PC-9 (cell line): Measurements from ENCODE around the gene MGAT3. TPM values are rescaled to one million over a fixed set of nuclear protein-coding genes. Genes with fewer than 3 reads are reported as not detected.
A peak's percentile ranks its signal among the peaks of the same experiment; 100 is the strongest.

Source experiments
- BruUV-seq: library from RNA; stranded (reverse); fragments of 400-500 nt; replicated peaks from 2 replicates; lab custom pipeline; 2021; lab: Mats Ljungman, UMichigan
- CTCF ChIA-PET: fragments of 300-600 bp; sonication (Branson Sonifier 250); formaldehyde crosslinking; loops from one replicate; lab custom pipeline; 2022; ENCODE audit warnings: antibody characterized with exemption; lab: Charles Lee
- POLR2A ChIA-PET: fragments of 300-600 bp; sonication (Branson Sonifier 250); formaldehyde crosslinking; loops from one replicate; lab custom pipeline; 2022; ENCODE audit warnings: antibody characterized with exemption; ENCODE audit not compliant: unreplicated experiment; lab: Charles Lee
- DNase-seq, 2 experiments: peaks; one replicate each; pipeline versions ENCODE4 v3.0.0 to v3.0.0-alpha.2; 2015 to 2022; ENCODE audit warnings: mixed read lengths in 1 of 2
- H2AFZ ChIP-seq: fragments of 200-600 bp; sonication (generic); 2 replicates; pipeline ENCODE4 v1.8.1; 2017; ENCODE audit warnings: antibody characterized with exemption
- H3F3A ChIP-seq: fragments of 200-600 bp; sonication (generic); 2 replicates; pipeline ENCODE4 v1.8.1; 2017; ENCODE audit warnings: antibody characterized with exemption, mild to moderate bottlenecking, low read depth; ENCODE audit not compliant: insufficient read depth
- H3K27ac ChIP-seq: fragments of 200-600 bp; sonication (generic); 2 replicates; pipeline ENCODE4 v1.6.1; 2016; ENCODE audit warnings: mixed run types
- H3K27me3 ChIP-seq: fragments of 200-600 bp; sonication (generic); 2 replicates; pipeline ENCODE4 v1.6.1; 2016; ENCODE audit warnings: low read depth, mixed run types; ENCODE audit not compliant: insufficient read depth
- H3K36me3 ChIP-seq: fragments of 200-600 bp; sonication (generic); 2 replicates; pipeline ENCODE4 v1.6.1; 2016; ENCODE audit warnings: low read depth, mixed run types
- H3K4me1 ChIP-seq: fragments of 200-600 bp; sonication (generic); replicated peaks from 2 replicates; pipeline ENCODE4 v1.6.1; 2016; ENCODE audit warnings: mixed run types; ENCODE audit not compliant: insufficient read depth
- H3K4me2 ChIP-seq: fragments of 200-600 bp; sonication (generic); 2 replicates; pipeline ENCODE4 v1.6.1; 2017; ENCODE audit warnings: mixed run types
- H3K4me3 ChIP-seq: fragments of 200-600 bp; sonication (generic); 2 replicates; pipeline ENCODE4 v1.6.1; 2016; ENCODE audit warnings: mixed run types
- H3K79me2 ChIP-seq: fragments of 200-600 bp; sonication (generic); 2 replicates; pipeline ENCODE4 v1.6.1; 2017; ENCODE audit warnings: low read depth, mixed run types
- H3K9me2 ChIP-seq: fragments of 200-600 bp; sonication (generic); 2 replicates; pipeline ENCODE4 v1.8.1; 2017; ENCODE audit warnings: mild to moderate bottlenecking; ENCODE audit not compliant: insufficient read depth
- H3K9me3 ChIP-seq: fragments of 200-600 bp; sonication (generic); 2 replicates; pipeline ENCODE4 v1.8.1; 2016; ENCODE audit warnings: low read depth; ENCODE audit not compliant: insufficient read depth
- H4K20me1 ChIP-seq: fragments of 200-600 bp; sonication (generic); 2 replicates; pipeline ENCODE4 v1.8.1; 2017; ENCODE audit not compliant: insufficient read depth
- EZH2 ChIP-seq: fragments of 200-600 bp; sonication (generic); IDR thresholded peaks from 2 replicates; pipeline ENCODE4 v1.8.0; 2017; ENCODE audit warnings: antibody characterized with exemption, low read depth
- intact Hi-C: fragments of 100-400 bp; cut with micrococcal nuclease; formaldehyde crosslinking; loops from one replicate; pipeline ENCODE4 v1.10.0; 2022; ENCODE audit not compliant: unreplicated experiment
- total RNA-seq: library from RNA; stranded (reverse); gene quantifications from 2 replicates; pipeline ENCODE4 v1.2.3, GENCODE V29; 2021
- TF ChIP-seq, protein P1 (sequence below): fragments of 200-600 bp; sonication (generic); conservative IDR thresholded peaks from 2 replicates; pipeline ENCODE4 v1.6.1; 2017; ENCODE audit warnings: mixed run types, antibody characterized with exemption, mild to moderate bottlenecking, moderate library complexity

Gene MGAT3
- total RNA-seq, 1 experiment from 2014 or later, result not detected

DNA sequence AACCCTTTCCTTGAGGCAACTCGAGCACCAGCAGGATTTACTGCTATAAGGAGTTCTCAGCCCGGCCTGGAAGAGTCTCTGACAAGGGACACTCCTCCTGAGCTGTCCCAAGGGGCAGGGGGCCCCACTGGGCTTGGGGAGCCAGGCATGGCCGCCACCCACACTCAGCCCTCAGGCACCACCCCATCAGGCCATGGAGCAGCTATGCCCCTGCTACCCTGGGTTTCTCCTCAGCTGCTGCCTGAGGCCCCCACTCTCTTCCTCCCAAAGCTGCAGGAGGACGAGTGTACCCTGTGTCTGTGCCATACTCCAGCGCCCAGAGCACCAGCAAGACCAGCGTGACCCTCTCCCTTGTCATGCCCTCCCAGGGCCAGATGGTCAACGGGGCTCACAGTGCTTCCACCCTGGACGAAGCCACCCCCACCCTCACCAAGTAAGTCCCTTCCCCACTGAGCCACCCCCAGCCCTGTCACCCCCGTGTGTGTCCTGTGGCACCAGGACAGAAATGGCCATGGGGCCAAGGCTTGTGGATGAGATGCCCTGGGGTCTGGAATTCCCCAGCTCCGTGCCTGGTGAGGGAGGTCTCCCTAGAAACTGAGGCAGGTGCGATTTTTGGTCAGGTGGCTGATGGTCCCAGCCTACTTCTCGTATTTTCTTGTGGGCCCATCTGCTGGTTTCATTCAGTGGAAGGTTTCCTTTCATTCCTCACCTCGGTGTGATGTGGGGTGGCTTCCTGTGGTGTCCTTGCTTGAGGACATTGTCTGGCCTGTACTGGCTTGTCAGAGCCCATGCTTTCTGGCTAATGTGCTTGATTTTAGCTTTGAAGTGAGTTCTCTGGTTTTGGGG, 28.8 kb upstream of the MGAT3 start:
- no peak overlapping the region for H3K4me3 ChIP-seq
- no peaks in the 10 kb centered on the region for H3K4me1 ChIP-seq
- H3K27ac ChIP-seq, result no peak overlapping the region
- H3K9me3 ChIP-seq, result no peaks in the 10 kb centered on the region
- TF ChIP-seq, protein P1, sequence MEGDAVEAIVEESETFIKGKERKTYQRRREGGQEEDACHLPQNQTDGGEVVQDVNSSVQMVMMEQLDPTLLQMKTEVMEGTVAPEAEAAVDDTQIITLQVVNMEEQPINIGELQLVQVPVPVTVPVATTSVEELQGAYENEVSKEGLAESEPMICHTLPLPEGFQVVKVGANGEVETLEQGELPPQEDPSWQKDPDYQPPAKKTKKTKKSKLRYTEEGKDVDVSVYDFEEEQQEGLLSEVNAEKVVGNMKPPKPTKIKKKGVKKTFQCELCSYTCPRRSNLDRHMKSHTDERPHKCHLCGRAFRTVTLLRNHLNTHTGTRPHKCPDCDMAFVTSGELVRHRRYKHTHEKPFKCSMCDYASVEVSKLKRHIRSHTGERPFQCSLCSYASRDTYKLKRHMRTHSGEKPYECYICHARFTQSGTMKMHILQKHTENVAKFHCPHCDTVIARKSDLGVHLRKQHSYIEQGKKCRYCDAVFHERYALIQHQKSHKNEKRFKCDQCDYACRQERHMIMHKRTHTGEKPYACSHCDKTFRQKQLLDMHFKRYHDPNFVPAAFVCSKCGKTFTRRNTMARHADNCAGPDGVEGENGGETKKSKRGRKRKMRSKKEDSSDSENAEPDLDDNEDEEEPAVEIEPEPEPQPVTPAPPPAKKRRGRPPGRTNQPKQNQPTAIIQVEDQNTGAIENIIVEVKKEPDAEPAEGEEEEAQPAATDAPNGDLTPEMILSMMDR, result no peak
- no peak for TF ChIP-seq EZH2
- no peak overlapping the region for H2AFZ ChIP-seq
- H3K4me2 ChIP-seq, result no peak overlapping the region
- ChIA-PET CTCF (interaction anchor here (0.9 kb wide), 1 partner anchor 28 kb away, joined by 4 read pairs; the partner anchor contains the start of gene TAB1), POLR2A (no interaction called here)
- no peaks in the 10 kb centered on the region for H3K27me3 ChIP-seq
- no peak for DNase-seq
- intact Hi-C loops, result no loop called here
- H3F3A ChIP-seq, result no peaks in the 10 kb centered on the region; the same call in 1 of the 2 replicates
- 0 out of 2 replicates have a peak, but pooled peaks cover 5% of the 10 kb centered on the region for H3K36me3 ChIP-seq
- BruUV-seq, result no TSS peak
- no peaks in the 10 kb centered on the region for H3K79me2 ChIP-seq
- no peaks in the 10 kb centered on the region; the same call in 1 of the 2 replicates for H4K20me1 ChIP-seq
- no peaks in the 10 kb centered on the region for H3K9me2 ChIP-seq

DNA sequence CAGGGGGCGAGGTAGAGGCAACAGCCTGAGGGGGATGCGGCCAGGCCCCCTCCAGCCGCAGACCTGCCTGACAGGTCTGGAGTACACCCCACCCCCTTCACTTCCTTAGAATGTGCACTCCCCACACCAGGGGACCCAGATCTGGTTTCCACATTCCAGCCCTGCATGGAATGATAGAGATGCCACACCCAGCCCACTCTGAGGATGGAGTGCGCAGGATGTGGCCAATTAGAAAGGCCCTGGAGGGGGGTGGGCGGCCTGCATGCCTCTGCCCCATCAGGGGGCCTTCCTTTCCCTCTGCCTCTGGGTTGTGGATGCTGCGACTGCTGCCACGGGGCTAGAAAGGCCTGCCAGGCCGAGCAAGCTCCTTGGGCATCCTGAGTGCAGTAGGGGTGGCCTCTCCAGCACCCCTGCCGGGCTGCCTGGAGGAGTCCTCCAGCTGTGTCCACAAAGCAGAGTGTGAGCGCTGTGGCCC, 28.2 kb upstream of the MGAT3 start:
- Histone ChIP-seq H3K9me2 (no peaks in the 10 kb centered on the region), H4K20me1 (no peaks in the 10 kb centered on the region; the same call in 1 of the 2 replicates), H3K36me3 (0 out of 2 replicates have a peak, but pooled peaks cover 5% of the 10 kb centered on the region), H3K4me3 (no peak overlapping the region), H3K79me2 (no peaks in the 10 kb centered on the region), H3K4me2 (no peak overlapping the region), H3K9me3 (no peaks in the 10 kb centered on the region), H3K27me3 (no peaks in the 10 kb centered on the region), H3K4me1 (no peaks in the 10 kb centered on the region), H2AFZ (no peak overlapping the region), H3F3A (no peaks in the 10 kb centered on the region; the same call in 1 of the 2 replicates), H3K27ac (no peak overlapping the region)
- intact Hi-C loops, result no loop called here
- CTCF ChIA-PET, result interaction anchor here (0.6 to 0.9 kb wide), 2 partner anchors 9 to 29 kb away, joined by 4 to 5 read pairs; partner anchors contain the start of gene TAB1
- peak in 1 of 2 experiments; percentile 47 for DNase-seq
- TF ChIP-seq, protein P1, result no peak
- TF ChIP-seq EZH2, result no peak
- BruUV-seq, result no TSS peak
- POLR2A ChIA-PET, result no interaction called here

DNA sequence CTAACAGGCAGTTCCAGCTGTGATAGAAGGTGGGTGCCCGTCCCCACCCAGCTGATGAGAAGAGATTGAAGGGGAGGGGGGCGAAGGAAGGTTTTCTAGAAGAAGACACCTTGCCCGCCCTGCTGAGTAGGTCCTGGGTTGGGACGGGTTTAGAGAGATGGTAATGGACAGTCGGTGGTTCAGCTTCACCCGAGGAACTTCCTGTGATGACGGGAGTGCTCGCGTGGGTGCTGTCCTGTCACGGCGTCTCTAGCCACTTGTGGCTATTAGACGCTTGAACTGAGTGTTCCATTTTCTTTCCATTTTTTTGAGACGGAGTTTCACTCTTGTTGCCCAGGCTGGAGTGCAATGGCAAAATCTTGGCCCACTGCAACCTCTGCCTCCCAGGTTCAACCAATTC, 27.6 kb upstream of the MGAT3 start:
- no peaks in the 10 kb centered on the region for H3K4me1 ChIP-seq
- H3K9me2 ChIP-seq, result no peaks in the 10 kb centered on the region
- H3K27ac ChIP-seq, result no peak overlapping the region
- BruUV-seq, result no TSS peak
- H4K20me1 ChIP-seq, result no peaks in the 10 kb centered on the region; the same call in 1 of the 2 replicates
- no peaks in the 10 kb centered on the region for H3K27me3 ChIP-seq
- no peak for DNase-seq
- no peak overlapping the region for H2AFZ ChIP-seq
- no peaks in the 10 kb centered on the region for H3K79me2 ChIP-seq
- POLR2A ChIA-PET, result no interaction called here
- intact Hi-C loops, result no loop called here
- no peaks in the 10 kb centered on the region for H3K9me3 ChIP-seq
- no peak overlapping the region for H3K4me2 ChIP-seq
- no peak overlapping the region for H3K4me3 ChIP-seq
- 0 out of 2 replicates have a peak, but pooled peaks cover 3% of the 10 kb centered on the region for H3K36me3 ChIP-seq
- TF ChIP-seq, protein P1, result no peak
- no peak for TF ChIP-seq EZH2
- H3F3A ChIP-seq, result no peaks in the 10 kb centered on the region; the same call in 1 of the 2 replicates
- CTCF ChIA-PET, result interaction anchor here (0.6 kb wide), 1 partner anchor 8 kb away, joined by 5 read pairs; no protein-coding TSS in a partner anchor
